ENCODE measurements around the gene FBP2.

The FBP2 gene

DNA sequence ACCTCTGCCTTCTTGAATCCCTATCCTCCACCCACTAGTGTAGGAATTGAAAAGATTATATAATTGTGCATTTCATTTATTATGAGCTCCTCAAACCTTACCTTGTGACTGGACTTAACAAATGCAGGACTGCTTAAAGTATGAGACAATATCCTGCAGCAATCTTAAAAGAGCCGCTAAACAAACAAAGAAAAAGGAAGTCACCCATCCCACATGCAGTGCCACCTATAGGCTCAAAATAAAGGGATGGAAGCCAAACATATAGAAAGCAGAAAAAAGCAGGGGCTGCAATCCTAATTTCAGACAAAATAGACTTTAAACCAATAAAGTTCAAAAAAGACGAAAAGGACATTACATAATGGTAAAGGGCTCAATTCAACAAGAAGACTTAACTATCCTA, 30.1 kb downstream of the FBP2 start:
- TF ChIP-seq, protein P1, sequence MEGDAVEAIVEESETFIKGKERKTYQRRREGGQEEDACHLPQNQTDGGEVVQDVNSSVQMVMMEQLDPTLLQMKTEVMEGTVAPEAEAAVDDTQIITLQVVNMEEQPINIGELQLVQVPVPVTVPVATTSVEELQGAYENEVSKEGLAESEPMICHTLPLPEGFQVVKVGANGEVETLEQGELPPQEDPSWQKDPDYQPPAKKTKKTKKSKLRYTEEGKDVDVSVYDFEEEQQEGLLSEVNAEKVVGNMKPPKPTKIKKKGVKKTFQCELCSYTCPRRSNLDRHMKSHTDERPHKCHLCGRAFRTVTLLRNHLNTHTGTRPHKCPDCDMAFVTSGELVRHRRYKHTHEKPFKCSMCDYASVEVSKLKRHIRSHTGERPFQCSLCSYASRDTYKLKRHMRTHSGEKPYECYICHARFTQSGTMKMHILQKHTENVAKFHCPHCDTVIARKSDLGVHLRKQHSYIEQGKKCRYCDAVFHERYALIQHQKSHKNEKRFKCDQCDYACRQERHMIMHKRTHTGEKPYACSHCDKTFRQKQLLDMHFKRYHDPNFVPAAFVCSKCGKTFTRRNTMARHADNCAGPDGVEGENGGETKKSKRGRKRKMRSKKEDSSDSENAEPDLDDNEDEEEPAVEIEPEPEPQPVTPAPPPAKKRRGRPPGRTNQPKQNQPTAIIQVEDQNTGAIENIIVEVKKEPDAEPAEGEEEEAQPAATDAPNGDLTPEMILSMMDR (IDR thresholded peaks at IDR 0.05; ENCODE audit: insufficient read depth, missing control alignments): no peak
- FAIRE-seq (no peak), DNase-seq (ENCODE audit: insufficient read length, low spot score) (no peak)

DNA sequence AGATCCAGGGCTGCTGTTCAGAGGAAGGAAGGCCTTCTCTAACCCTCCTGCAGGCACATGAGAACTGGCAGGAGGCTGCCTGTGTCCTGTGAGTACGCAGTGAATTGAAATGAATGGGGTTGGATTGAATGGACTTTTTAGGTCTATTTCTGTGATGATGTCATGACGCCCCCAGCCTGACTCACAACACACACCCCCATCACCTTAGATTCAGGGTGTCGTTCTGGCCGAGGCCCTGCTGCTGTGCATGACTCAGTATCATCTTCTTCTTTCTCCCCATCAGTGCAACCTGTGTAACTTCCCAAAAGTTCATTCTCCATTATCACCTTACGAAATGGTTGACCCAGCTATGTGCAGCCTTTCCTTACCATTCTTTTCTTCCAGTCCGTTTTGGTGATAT, 33.4 kb downstream of the FBP2 start:
- TF ChIP-seq, protein P1 (IDR thresholded peaks at IDR 0.05; ENCODE audit: insufficient read depth, missing control alignments): no peak
- FAIRE-seq: no peak
- DNase-seq (ENCODE audit: insufficient read length, low spot score): no peak

DNA sequence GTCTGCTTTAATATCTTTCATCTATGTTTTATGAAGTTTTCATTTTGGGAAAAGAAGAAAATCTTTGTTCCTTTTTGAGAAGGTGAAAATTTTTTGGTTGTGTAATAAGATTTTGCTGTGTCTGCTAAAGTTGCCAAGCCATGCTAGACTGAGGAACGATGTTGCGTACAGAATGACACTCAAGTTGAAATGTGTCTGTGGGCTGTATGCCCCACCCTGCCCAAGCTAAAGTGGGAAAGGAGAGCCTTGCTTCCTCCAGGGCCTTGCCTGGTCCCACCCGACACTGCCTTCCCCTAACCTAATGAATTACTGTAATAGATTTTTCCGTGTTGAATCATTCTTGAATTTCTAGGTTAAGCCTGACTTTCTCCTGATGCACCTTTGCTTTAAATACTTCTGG, 36.2 kb downstream of the FBP2 start:
- no peak for DNase-seq (ENCODE audit: insufficient read length, low spot score)
- FAIRE-seq: no peak
- TF ChIP-seq, protein P1 (IDR thresholded peaks at IDR 0.05; ENCODE audit: insufficient read depth, missing control alignments): no peak

DNA sequence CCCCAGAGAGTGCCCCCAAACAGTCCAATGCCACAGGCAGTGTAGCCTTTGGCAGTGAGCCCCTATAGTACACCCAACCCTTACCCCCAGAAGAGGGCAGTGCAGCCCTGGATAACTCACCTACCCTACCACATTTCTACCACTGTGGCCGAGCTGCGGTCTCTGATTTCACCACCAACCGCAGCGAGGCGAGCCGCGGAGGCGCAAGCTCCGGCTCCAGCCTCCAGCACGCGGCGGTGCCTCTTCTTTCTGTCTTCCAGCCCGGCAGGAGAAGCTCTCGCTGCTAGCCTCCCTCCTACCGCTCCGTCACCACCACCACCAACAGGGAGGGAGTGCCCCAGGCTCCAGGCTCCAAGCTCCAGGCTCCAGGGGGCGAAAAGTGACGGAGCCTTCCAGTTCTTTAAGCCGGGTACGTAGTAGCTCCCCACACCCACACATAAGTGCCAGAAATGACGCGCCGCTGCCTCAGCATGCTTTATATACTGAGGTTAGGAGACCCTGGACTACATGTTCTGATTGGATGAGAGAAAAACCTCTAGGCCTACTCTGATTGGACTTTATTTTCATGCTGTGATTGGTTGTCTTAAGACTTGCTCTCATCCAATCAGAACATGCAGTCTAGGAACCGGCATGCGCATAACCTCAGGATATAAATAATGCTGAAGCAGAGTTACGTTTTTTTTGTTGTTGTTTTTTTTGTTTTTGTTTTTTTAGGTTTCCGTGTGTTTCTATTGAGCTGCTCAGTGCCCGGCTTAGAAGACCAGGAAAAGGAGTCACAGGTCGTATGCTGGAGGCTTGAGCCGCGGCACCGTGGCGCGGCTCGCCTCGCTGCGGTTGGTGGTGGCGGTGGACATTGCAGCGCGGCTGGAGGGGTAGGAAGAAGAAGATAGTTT, 38.9 kb downstream of the FBP2 start, which contains the start of gene PCAT7:
Gene PCAT7, plus strand, starts transcription at position 645 of the 893 bp plus-strand sequence.
- peak; percentile 45 for DNase-seq (ENCODE audit: insufficient read length, low spot score)
- TF ChIP-seq, protein P1 (IDR thresholded peaks at IDR 0.05; ENCODE audit: insufficient read depth, missing control alignments): peak; percentile 61
- FAIRE-seq: no peak

DNA sequence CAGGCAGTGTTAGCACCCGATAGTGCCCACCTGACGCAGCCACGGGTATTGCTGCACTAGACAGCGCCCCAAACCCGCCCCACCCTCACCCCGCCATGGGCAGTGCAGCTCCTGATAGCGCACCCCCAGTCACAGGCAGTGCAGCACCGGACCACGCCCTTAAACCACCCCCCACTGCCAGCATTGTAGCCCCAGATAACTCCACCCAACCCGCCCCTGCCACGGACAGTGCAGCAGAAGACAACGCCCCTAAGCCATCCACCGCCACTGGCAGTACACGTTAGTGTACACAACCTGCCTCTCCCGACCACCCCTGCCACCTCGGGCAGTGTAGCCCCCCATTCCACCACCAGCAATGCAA, 39.6 kb downstream of the FBP2 start:
- DNase-seq (ENCODE audit: insufficient read length, low spot score) (no peak), FAIRE-seq (no peak)
- TF ChIP-seq, protein P1 (IDR thresholded peaks at IDR 0.05; ENCODE audit: insufficient read depth, missing control alignments): no peak

DNA sequence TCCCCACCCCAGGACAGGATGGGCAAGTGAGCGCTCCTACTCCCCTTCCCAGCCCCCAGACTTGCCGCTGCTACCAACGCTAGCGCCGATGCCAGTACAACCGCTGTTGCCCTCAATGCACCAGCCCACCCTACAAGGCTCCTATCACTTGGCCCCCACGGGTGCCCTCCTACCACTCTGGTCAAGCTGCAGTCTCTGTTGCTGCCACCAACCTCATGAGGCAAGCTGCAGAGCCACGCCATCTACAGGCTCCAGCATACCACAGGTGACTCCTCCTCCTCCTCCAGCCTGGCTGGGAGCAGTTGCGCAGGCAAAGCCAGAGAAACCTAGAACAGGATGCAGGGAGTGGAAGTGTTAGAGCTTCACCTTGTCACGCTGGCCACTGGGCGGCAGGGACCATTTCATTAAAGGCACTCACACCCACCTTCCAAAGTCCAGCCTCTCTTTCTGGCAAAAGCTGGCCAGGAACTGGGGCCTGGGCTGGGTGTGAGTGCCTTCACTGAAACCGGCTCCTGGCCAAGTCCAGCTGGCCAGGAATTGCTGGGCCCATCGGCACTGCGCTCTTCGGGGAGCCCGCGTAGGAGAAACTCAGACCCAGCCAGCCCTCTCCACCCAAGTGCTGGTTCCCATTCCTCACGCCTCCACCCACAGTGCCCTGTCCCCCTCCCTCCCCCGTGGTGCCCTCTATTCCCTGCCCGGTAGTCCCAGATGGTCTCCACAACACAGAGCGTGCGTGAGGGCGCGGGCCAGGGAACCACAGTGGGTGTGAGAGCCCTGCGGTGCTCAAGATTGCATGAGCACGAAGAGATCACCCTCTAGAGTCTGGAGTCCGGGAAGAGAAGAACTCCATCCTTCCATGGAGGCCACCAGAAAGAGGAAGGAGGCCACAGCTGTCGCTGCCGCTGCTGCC, 40.3 kb downstream of the FBP2 start:
- TF ChIP-seq, protein P1 (IDR thresholded peaks at IDR 0.05; ENCODE audit: insufficient read depth, missing control alignments): peak; percentile 3
- FAIRE-seq: no peak
- DNase-seq (ENCODE audit: insufficient read length, low spot score): no peak

Data from D721Med (cell line).